Astrocyte of the cerebellum (primary cell): ENCODE measurements around the gene ADAMTS17.
"Not testable (repeated sequence)": the region's sequence is repeated elsewhere in the genome, so short reads cannot be mapped to it uniquely, and the experiment has no call there.

Source experiments
- DNase-seq: peaks from one replicate; pipeline ENCODE4 v3.0.0-alpha.2; 2011; ENCODE audit warnings: low read depth
- H3K4me3 ChIP-seq: 2 replicates; pipeline ENCODE4 v1.5.1; 2011; ENCODE audit warnings: mild to moderate bottlenecking, low read depth, low read length, moderate library complexity
- CTCF ChIP-seq: IDR thresholded peaks from 2 replicates; pipeline ENCODE4 v1.5.1; 2012; ENCODE audit warnings: low read length, low read depth, moderate library complexity, mild to moderate bottlenecking; ENCODE audit errors: missing control alignments
- in situ Hi-C: cut with HindIII; loops from 2 replicates; pipeline ENCODE4 v1.10.0; 2017; ENCODE audit warnings: low sequenced_read_pairs

The ADAMTS17 gene

DNA sequence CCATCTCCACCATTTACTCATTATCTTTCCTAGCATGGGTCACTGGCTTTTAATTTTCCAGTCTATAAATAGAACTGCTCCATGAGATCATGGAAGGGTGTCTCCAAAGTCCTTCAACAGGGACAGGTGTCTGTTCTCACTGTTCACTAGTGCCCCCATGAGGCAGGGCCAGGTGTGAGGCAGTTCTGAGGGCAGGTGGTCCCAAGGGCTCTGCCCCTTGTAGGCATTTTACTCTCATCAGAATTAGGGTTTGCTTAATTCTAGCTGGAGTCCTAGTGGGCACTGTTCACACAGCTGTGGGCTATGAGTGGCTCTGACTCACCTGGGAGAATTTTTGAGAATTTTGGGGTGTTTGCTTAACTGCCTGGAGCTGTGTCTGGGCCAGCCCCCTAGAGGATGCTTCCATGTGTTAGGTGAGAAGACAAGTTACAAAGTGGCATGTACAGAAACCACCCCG lies 360.6 kb downstream of the ADAMTS17 start:
- TF ChIP-seq CTCF = no peak
- in situ Hi-C loops = no loop called here

DNA sequence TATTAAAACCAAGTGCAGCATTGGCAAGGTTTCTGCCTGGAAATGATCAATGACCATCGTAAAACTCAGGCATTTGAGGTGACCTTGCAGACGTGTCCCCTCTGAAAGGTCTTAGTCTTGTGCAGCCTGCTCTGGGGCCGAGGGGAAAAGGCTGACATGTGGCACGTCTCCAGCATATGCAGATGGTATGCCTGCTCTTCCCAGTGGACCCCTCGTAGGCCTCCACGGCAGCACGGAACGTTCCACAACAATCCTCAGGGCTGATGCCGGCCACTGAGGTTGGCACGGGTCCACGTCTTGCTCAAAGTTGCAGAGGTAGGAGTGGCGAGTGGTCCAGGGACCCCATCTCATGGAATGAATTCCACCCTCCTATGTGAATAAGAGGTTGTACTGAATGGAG lies 361.0 kb downstream of the ADAMTS17 start:
- in situ Hi-C loops = no loop called here
- DNase-seq = no peak
- H3K4me3 ChIP-seq = no peak overlapping the region
- TF ChIP-seq CTCF = no peak

More for the DNA sequence above, 360.6 kb downstream of the ADAMTS17 start:
- DNase-seq = no peak
- H3K4me3 ChIP-seq = no peak overlapping the region

DNA sequence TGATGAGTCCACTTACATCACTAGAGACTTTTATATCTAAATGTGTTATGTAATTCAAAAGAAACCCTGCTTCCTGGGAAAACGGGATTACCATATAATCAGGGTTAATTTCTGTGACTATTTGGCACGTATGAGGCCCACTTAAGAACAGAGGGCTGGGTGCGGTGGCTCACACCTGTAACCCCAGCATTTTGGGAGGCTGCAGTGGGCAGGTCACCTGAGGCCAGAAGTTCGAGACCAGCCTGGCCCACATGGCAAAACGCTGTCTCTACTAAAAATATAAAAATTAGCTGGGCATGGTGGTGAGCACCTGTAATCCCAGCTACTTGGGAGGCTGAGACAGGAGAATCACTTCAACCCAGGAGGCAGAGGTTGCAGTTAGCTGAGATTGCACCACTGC lies 361.9 kb downstream of the ADAMTS17 start:
- H3K4me3 ChIP-seq = not testable (repeated sequence)

DNA sequence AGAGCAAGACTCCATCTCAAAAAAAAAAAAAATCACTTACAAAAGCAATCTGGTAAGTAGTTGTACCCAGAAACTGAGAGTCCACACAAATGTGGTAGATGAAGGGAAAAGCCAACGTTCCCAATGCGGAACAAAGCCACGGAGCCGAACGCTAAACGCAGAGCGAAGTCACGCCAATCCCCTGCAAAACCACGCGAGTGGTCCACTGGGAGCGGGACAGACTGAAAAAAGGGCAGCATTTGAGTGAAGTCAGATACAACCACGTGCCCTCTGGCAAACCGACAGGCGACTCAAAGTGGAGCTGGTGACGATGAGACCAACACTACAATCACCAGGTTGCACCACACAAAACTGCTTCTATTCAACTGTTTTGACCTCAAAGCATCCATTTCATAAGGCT lies 362.4 kb downstream of the ADAMTS17 start:
- H3K4me3 ChIP-seq = no peak overlapping the region
- in situ Hi-C loops = no loop called here
- DNase-seq = no peak
- no peak for TF ChIP-seq CTCF

More for the DNA sequence above, 361.9 kb downstream of the ADAMTS17 start:
- DNase-seq, in situ Hi-C loops: not testable (repeated sequence)

DNA sequence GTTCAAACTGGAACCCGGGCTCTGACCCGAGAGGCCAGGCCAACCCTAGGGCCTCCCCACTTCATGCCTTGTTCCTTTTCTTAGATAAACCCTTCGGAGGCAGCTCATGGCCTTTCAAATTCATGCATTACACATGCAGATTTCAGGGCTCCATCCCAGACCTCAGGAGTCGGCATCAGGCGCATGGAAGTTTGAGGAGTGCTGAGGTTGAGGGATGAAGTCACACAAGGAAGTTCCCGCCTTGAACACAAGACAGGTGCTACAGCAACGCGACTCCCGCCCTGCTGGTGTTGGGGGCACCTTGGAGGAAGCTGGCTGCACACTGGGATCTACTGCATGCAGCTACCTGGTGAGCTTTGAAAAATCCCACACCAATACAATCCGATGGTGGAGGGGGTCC lies 363.3 kb downstream of the ADAMTS17 start:
- no peak for DNase-seq
- TF ChIP-seq CTCF = no peak
- in situ Hi-C loops = no loop called here
- no peak overlapping the region for H3K4me3 ChIP-seq

DNA sequence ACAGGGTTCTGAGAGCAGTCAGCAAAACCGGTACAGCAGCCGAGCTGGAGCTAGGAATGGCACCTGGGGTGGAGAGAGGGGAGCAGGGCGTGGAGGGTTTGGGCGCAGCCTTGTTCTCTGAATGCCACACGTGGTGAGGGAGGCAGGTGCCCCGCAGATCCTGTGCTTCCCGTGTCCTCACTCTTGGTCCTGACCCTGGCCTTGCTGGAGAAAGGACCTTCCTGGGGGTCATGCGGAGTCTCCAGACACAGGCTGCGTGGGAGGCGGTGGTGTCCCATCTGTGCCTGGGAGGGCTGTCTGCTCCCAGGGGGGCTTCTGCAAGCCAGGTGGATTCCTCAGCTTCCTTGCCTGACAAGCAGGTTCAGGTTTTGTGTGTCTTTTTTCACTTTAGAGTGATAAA lies 363.8 kb downstream of the ADAMTS17 start:
- no peak overlapping the region for H3K4me3 ChIP-seq
- DNase-seq = no peak
- TF ChIP-seq CTCF = no peak
- in situ Hi-C loops = no loop called here

GRCh38 chr15:99976811-99977271 lies 364.9 kb downstream of the ADAMTS17 start:
- peak; percentile 34 for DNase-seq
- no peak for TF ChIP-seq CTCF
- in situ Hi-C loops = no loop called here
- H3K4me3 ChIP-seq = no peak overlapping the region
